GM19239 (cell line): ENCODE measurements around the gene SLC50A1.
"Not testable (repeated sequence)": the region's sequence is repeated elsewhere in the genome, so short reads cannot be mapped to it uniquely, and the experiment has no call there.

ENCODE experiments used
- DNase-seq: peaks from one replicate; pipeline ENCODE4 v3.0.0; 2011; ENCODE audit warnings: low spot score; ENCODE audit not compliant: insufficient read length
- FAIRE-seq: peaks from 2 replicates; lab custom pipeline; 2011; peaks lifted over from hg19 to GRCh38; lab: Jason Lieb, UNC

SLC50A1 gene

DNA sequence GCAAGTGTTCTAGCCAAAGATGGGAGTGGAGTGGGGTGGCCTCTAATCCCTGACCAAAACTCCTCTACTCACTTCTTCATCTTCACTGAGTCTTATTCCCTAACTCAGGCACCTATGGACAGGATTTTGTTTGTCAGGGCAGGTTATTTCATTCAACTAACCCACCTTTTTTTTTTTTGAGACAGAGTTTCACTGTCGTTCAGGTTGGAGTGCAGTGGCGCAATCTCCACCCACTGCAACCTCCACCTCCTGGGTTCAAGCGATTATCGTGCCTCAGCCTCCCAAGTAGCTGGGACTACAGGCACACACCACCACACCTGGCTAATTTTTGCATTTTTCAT lies 32.4 kb downstream of the SLC50A1 start:
- FAIRE-seq, DNase-seq: not testable (repeated sequence)

GRCh38 chr1:155168456-155169210 lies 33.0 kb downstream of the SLC50A1 start:
- DNase-seq, result no peak
- FAIRE-seq, result no peak

- no peak for DNase-seq
- FAIRE-seq, result no peak
These were observed 33.9 kb downstream of the SLC50A1 start for GRCh38 chr1:155169541-155169940.

DNA sequence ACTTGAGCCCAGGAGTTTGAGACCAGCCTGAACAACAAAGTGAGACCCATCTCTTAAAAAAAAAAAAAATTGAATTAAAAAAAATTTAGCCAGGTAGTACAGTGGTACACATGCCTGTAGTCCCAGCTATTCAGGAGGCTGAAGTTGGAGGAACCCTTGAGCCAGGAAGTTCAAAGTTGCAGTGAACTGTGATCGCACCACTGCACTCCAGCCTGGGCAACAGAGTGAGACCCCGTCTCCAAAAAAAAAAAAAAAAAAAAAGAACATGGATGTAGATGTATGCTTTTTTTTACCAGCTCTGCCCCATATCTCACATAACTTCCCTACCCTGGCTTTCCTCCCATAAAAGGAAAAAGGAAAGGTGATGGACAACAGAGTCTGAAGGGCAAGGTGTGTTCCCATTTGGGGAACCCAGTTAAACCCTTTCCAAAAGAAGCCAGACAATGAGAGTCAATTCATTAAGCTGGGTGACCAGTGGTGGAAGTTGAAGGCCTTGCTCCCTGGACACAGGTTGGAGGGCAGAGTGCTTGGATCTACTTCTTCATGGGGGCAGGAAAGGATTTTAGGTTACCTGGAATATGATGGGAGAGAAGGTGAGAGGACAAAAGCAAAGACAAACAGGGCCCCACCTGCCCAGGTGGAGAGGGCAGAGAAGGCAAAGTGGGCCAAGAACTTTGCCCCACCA lies 34.6 kb downstream of the SLC50A1 start:
- no peak for FAIRE-seq
- no peak for DNase-seq

DNA sequence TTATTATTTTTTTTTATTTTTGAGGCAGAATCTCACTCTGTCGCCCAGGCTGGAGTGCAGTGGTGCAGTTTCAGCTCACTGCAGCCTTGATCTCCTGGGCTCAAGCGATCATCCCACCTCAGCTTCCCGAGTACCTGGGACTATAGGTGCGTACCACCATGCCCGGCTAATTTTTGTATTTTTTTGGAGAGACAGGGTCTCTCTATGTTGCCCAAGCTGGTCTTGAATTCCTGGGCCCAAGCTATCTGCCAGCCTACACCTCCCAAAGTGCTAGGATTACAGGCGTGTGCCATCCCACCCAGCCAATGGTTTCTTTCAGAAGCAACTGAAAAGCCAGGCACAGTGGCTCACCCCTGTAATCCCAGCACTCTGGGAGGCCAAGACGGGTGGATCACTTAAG lies 35.2 kb downstream of the SLC50A1 start:
- no peak for DNase-seq
- no peak for FAIRE-seq

GRCh38 chr1:155171836-155172731 lies 36.4 kb downstream of the SLC50A1 start:
- FAIRE-seq, result no peak
- DNase-seq, result no peak

DNA sequence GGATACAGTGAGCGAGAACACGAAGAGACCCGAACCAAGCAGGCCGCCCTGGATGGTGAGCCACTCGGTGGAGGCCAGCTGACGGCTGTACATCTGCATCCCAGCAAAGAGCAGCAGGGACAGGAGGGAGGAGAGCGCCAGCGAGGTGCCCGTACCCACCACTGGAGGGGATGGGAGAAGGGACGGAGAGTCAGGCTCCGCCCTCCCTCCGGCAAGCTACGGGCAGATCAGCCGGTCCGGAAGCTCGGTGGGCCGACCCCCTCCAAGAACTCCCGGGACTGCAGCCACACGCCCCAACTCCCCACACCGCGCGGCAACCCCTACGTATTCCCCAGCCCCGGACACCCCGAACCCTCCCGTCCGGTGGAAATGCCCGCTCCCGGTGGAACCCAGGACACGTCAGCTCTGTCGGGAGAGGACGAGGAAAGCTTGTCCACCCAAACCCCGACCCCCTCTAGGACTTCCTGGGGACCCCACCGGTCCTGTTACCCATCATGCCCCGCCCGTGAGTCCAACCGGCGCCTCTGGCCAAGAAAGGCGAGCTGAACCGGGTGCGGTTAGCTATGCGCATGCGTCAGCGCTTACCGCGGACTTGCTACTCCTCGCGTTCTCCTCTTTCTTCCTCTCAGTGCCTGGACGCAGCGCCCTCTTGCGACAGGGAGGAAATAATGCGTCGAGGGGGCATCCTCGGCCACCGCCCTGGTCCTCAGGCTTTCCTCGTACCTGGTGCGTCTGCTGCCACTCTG lies 37.3 kb downstream of the SLC50A1 start, which contains the start of gene KRTCAP2:
TSS of gene KRTCAP2 (minus strand) at position 573 of the 746 bp plus-strand sequence. CDS start at position 493, 80 bp downstream.
- FAIRE-seq (peak; percentile 98), DNase-seq (peak; percentile 97)

DNA sequence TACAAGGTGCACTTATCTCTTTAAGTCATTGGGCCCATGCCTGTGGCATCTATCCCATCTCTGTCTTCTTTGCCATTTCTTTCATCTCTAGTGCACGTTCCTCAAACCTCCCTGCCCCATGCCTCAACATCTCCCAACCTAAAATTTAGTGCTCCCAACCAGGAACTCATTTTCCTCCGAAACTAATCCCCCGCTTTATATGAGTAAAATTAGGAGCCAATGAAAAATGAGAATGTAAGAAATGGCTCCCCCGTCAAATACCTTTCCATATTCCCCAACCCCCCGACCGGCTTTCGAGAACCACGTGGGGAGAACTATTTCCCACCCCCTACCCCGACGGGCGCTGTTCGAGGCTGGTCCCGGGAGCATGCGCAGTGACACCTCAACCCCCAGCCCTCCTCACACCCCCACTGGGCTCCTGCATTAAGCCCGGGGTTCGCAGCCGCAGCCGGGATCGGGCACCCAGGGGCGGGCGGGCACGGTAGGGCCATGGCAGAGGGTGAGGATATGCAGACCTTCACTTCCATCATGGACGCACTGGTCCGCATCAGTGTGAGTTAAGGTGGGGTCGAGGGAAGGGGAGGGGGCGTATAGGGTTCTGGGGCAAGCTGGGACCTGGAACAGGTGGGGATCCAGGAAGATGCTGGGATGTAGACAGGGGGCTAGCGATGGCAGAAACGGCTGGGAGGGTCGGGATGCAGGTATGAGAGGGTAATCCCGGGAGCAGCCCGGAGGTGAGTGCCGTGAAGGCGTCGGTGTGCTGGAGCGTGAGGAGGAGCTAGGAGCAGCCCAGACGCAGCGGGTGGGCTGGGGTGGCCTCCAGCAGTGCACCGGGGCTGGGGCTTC lies 38.0 kb downstream of the SLC50A1 start, which contains the start of gene TRIM46:
TSS of gene TRIM46 (plus strand) at position 372 of the 846 bp plus-strand sequence. CDS start at position 490, 118 bp downstream.
- FAIRE-seq (no peak), DNase-seq (no peak)

- FAIRE-seq (no peak), DNase-seq (no peak)
These were observed 39.0 kb downstream of the SLC50A1 start for GRCh38 chr1:155174324-155175280.

GRCh38 chr1:155175281-155175926 lies 39.8 kb downstream of the SLC50A1 start:
- FAIRE-seq, result no peak
- DNase-seq, result no peak

- FAIRE-seq (no peak), DNase-seq (no peak)
These were observed 40.3 kb downstream of the SLC50A1 start for GRCh38 chr1:155175927-155176371.

GRCh38 chr1:155176544-155177071 lies 41.0 kb downstream of the SLC50A1 start:
- peak; percentile 37 for FAIRE-seq
- peak; percentile 98 for DNase-seq

DNA sequence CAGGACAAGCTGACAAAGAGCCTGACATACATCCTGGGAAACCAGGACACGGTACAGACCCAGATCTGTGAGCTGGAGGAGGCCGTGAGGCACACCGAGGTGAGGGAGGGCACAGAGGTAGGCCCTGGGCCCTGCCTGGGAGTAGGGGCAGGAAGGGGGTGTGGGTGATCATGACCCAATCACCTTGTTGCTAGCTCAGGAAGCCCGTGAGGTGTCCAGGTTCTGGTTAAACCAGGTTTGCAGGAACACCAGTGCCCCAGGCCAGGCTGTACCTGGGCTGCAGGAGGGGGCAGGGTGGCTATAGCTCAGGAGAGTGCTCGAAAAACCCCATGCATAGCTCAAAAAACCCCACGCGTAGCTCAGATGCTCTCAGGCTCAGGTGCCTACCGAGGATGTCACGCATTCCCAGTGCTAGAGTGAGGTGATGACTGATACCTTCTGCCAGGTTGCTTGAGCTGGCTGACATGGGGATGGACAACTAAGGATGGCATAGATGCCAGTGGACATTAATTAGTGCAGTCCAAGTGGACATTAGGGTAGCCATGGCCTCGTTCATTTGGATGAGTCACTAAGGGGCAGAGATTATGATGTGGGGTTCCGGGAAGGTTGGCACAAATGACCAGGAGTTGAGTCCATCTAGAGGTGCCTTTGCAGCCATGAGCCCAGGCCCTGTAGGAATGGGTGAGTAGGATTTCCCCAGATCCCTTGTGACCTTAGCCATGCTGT lies 41.7 kb downstream of the SLC50A1 start:
- FAIRE-seq (no peak), DNase-seq (no peak)

GRCh38 chr1:155177918-155178281 lies 42.2 kb downstream of the SLC50A1 start:
- DNase-seq (no peak), FAIRE-seq (no peak)

- DNase-seq (no peak), FAIRE-seq (no peak)
These were observed 42.9 kb downstream of the SLC50A1 start for GRCh38 chr1:155178441-155179111.
